Kidney tubule cell (primary cell): ENCODE results near the gene FGF14.

ENCODE experiments used
- DNase-seq: peaks from one replicate; pipeline ENCODE4 v3.0.0-alpha.2; 2018; ENCODE audit warnings: low spot score

The FGF14 gene

DNA sequence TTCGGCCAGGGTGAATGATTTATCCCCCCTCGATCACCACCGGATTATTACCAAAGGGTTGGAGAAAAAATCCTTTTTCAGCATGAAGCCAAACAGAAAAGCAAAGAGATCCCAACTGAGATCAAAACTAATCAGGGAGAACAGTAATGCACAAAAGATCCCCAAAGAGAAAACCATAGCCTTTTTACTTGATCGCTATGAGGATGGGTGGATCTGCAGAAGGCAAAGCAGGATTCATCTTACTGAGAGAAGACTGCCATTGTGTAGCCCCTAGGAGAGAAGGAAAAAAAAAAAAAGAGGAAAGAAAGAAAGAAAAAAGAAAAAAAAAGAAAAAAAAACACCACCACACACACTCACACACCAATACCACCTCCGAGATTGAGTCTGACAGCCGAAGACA lies at the start of gene FGF14:
Gene FGF14 (minus strand): TSS at position 283 of the 400 bp plus-strand sequence.
- DNase-seq, result no peak

- DNase-seq, result peak; percentile 11
These were observed 41.4 kb upstream of the FGF14 start for GRCh38 chr13:102443249-102443648.

DNA sequence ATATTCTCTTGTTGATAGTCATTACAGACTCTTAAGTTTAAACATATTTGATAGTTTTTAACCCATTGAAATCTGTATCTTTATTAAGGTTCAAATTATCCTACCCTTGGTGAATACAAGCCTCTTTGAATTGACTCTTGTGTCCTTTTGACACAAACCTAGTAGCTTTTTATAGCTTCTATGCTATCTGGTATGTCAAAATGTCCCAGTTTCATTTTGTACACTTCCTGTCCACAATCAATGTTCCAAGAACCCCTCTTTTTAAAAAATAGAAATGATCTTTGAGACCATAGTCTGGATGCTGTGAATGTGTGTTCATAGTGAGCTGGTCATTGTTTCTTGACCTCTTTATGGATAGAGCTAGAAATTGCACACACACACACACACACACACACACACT lies 39.2 kb upstream of the FGF14 start:
- DNase-seq, result no peak

DNA sequence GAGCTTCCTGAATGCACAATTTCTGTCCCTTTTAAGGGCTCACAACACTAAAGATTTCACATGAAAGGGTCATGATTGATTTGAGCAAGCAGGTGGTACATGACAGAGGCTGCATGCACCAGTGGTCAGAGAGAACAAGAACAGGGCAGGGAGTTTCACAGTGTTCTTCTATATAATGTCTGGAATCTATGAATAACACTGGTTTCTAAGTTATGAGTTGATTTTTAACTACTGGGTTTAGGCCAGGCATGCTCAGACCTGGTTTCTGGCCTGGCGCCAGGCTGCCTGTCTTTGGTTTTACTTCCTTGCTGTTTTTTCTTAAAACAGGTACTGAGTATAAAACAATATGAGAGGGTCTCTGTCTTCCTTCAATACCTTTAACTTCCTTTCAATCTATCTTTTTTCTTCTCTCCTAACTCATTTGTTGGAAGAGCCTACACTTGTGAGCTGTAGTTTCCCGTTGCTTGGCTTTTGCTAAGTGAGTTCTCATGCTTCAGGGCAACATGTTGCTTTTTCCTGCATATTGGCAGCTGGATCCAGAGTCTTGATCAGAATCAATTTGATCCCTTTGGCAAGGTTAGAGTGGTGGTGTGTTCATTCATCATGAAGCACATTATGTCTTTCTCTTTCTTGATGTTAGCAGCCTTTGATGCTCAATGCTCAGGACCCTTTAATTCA lies 38.5 kb upstream of the FGF14 start:
- DNase-seq, result peak; percentile 93

GRCh38 chr13:102422690-102423089 lies 20.8 kb upstream of the FGF14 start:
- no peak for DNase-seq

- peak; percentile 20 for DNase-seq
These were observed 3.8 kb upstream of the FGF14 start for GRCh38 chr13:102405499-102406100.

- peak; percentile 43 for DNase-seq
These were observed 442 bp upstream of the FGF14 start for GRCh38 chr13:102402290-102402689.

DNA sequence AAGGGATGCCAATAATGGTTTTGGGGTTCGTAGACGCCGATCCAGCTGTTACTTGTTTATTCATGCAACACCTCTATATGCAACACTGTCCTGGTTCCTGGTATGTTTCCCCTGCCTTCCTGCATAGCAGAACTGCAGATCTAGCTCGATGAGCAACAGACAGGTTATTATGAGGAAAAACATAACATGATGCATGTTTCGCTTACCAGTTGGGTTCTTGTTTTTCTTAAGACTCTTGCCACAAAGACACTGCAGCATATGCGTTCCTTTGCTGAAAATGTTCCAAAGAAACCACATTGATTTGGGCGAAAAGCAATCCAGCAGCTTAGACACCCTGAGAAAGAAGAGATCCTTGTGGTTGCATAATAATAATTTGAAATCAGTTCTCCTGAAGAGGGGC lies 583 bp downstream of the FGF14 start:
- DNase-seq, result peak; percentile 20

DNA sequence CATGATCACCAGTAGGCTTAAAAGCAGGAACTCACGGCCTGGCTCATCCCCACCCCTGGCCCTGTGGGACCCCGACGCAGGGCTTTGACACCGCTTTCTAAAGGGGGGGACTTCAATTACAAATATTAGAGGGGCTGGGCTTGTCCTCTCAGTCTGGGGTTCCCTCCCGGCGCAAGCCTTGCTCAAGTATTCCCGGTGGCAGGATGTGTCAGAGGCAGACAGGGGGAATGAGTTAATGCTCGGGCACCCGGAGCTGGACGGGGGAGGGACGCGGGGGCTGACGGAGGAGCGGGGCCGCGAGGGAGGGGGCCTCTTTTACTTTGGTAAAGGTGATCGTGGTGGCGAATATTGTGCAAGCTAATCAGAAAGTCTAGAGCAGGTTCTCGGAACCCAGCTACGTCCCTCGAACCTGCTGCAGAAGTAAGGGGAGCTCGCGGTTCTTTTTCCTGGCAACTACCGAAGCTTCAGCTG lies 1.1 kb downstream of the FGF14 start:
- DNase-seq, result peak; percentile 37

- peak; percentile 19 for DNase-seq
These were observed 1.8 kb downstream of the FGF14 start for GRCh38 chr13:102399791-102400674.

GRCh38 chr13:102395939-102396338 lies 5.9 kb downstream of the FGF14 start:
- no peak for DNase-seq

GRCh38 chr13:102395174-102395573 lies 6.7 kb downstream of the FGF14 start:
- DNase-seq, result no peak

GRCh38 chr13:102394158-102395053 lies 7.4 kb downstream of the FGF14 start:
- peak; percentile 92 for DNase-seq

DNA sequence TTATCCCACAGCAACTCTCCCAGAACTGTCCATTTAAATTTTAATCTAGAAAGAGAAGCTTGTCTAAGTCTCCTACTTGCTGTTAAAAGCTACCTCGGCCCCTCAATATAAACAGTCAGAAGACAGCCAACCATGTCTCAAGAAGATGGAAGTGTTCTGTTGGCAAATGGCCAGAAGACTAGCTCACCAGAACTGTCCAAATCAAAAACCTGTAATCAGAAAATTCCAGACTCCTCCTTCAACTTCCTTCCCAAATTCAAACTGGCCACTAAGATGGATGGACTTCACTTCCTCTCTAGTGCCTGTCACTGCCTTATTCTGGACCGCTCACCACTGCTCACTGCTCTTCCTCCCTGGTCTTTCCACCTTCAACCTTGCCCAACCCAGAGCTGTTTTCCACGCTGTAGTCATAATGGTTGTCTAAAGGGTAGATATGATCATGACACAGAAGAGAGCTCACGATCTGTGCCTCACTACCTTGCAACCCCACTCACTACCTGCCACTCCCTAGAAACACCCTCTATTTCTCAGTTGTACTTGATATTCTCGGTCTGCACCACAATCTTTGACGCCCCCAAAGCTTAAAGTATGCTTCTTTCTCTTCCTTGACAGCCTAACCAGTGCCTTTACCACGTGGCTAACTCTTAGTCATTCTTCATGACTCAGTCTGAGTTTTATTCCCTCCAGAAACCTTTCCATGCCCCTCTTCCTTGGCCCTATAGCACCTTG lies 9.2 kb downstream of the FGF14 start:
- DNase-seq, result peak; percentile 33

GRCh38 chr13:102386461-102386860 lies 15.4 kb downstream of the FGF14 start:
- DNase-seq, result no peak

GRCh38 chr13:102380012-102380411 lies 21.8 kb downstream of the FGF14 start:
- no peak for DNase-seq

- no peak for DNase-seq
These were observed 25.5 kb downstream of the FGF14 start for GRCh38 chr13:102376318-102376717.

DNA sequence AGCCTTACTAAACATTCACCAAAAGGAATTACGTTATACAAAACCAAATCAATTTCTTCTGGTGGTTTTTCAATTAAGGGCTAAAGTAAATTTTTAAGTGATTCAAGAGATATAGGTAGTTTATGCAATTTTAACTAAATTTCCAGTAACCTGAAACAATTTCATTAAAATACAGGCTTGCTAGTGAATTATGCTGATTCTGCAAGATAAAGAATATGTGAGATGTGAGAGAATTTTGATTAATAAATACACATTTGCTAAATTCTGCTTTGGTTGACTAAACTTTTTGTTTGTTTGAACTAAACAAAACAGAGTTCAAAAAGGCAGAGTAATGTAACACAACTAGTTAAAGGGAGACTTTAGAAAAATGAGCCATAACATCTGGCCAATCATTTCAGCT lies 27.1 kb downstream of the FGF14 start:
- DNase-seq, result no peak

GRCh38 chr13:102374233-102374632 lies 27.6 kb downstream of the FGF14 start:
- DNase-seq, result no peak

DNA sequence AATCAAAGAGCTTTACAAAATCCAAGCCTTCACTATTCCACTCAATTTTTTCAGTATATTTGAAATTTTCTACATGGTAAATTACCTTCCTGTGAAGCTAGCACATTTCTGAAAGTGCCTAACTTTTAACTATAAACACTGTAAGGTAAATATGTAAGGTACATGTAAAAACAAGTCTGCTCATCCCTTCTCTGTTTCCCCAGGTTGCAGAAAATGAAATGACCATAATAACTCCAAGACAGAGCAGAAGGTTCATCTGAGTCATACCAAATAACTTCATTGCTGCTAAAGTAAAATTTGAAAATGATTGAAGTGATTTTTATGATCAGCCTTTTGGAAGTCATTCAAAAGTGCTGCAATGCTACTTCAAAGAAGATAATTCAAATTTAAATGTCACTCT lies 28.6 kb downstream of the FGF14 start:
- DNase-seq, result no peak

- peak; percentile 33 for DNase-seq
These were observed 32.5 kb downstream of the FGF14 start for GRCh38 chr13:102369302-102369701.
